Measurements from ENCODE around the gene PCP2. TPM values are rescaled to one million over a fixed set of nuclear protein-coding genes. Genes with fewer than 3 reads are reported as not detected.

Gene PCP2
- polyA plus RNA-seq, 1 experiment = not detected

GRCh38 chr19:7654401-7654800 lies 20.9 kb upstream of the PCP2 start:
- Histone ChIP-seq H3K9me3 (ENCODE audit: control insufficient read depth, insufficient read depth, low read length) (no peaks in the 10 kb centered on the region), H3K27me3 (ENCODE audit: control insufficient read depth, insufficient read depth, low read length) (peaks cover 6% of the 10 kb centered on the region), H3K4me3 (ENCODE audit: low read depth, low read length) (no peak overlapping the region), H3K27ac (ENCODE audit: low read depth, low read length) (no peak overlapping the region)
- ChIA-PET POLR2A (no interaction called here), CTCF (interaction anchor here (1.8 to 5.0 kb wide), 3 partner anchors 26 to 146 kb away, joined by 4 to 51 read pairs (median 46); partner anchors contain the start of gene TRAPPC5)
- DNase-seq (ENCODE audit: low read depth, low spot score) = no peak
- no peak for TF ChIP-seq CTCF (IDR thresholded peaks at IDR 0.05; ENCODE audit: low read depth, low read length)

GRCh38 chr19:7652061-7652641 lies 18.6 kb upstream of the PCP2 start:
- POLR2A ChIA-PET = interaction anchor here (0.9 kb wide), 1 partner anchor 29 kb away, joined by 4 read pairs; the partner anchor contains the start of gene TRAPPC5

GRCh38 chr19:7650148-7650547 lies 16.6 kb upstream of the PCP2 start:
- H3K9me3 ChIP-seq (ENCODE audit: control insufficient read depth, insufficient read depth, low read length) = no peaks in the 10 kb centered on the region; the same call in 1 of the 2 replicates
- CTCF ChIA-PET = interaction anchor here (0.6 to 2.7 kb wide), 5 partner anchors 18 to 251 kb away, joined by 3 to 11 read pairs (median 3); partner anchors contain the start of gene TRAPPC5
- no peak for TF ChIP-seq CTCF (IDR thresholded peaks at IDR 0.05; ENCODE audit: low read depth, low read length)
- DNase-seq (ENCODE audit: low read depth, low spot score) = no peak
- H3K27ac ChIP-seq (ENCODE audit: low read depth, low read length) = no peak overlapping the region
- H3K4me3 ChIP-seq (ENCODE audit: low read depth, low read length) = no peak overlapping the region
- H3K27me3 ChIP-seq (ENCODE audit: control insufficient read depth, insufficient read depth, low read length) = peaks cover 2% of the 10 kb centered on the region
- POLR2A ChIA-PET = interaction anchor here (0.7 to 0.9 kb wide), 2 partner anchors 31 to 115 kb away, joined by 6 to 11 read pairs; partner anchors contain the start of gene TRAPPC5

More at GRCh38 chr19:7652061-7652641, 18.6 kb upstream of the PCP2 start:
- H3K4me3 ChIP-seq (ENCODE audit: low read depth, low read length) = peak overlapping the region; percentile 43
- peak; percentile 98 for TF ChIP-seq CTCF (IDR thresholded peaks at IDR 0.05; ENCODE audit: low read depth, low read length)
- DNase-seq (ENCODE audit: low read depth, low spot score) = peak; percentile 16
- H3K27me3 ChIP-seq (ENCODE audit: control insufficient read depth, insufficient read depth, low read length) = peaks cover 2% of the 10 kb centered on the region
- no peaks in the 10 kb centered on the region for H3K9me3 ChIP-seq (ENCODE audit: control insufficient read depth, insufficient read depth, low read length)
- H3K27ac ChIP-seq (ENCODE audit: low read depth, low read length) = no peak overlapping the region
- CTCF ChIA-PET = interaction anchor here (0.6 to 5.0 kb wide), 13 partner anchors 9 to 587 kb away, joined by 3 to 51 read pairs (median 5); partner anchors contain the start of genes MCEMP1, PET100, TRAPPC5 and XAB2

GRCh38 chr19:7648265-7649014 lies 14.9 kb upstream of the PCP2 start:
- ChIA-PET CTCF (interaction anchor here (2.7 kb wide), 1 partner anchor 32 kb away, joined by 11 read pairs; the partner anchor contains the start of gene TRAPPC5), POLR2A (no interaction called here)
- DNase-seq (ENCODE audit: low read depth, low spot score) = no peak
- no peak for TF ChIP-seq CTCF (IDR thresholded peaks at IDR 0.05; ENCODE audit: low read depth, low read length)
- Histone ChIP-seq H3K9me3 (ENCODE audit: control insufficient read depth, insufficient read depth, low read length) (peaks cover 11% of the 10 kb centered on the region; the same call in 1 of the 2 replicates), H3K27me3 (ENCODE audit: control insufficient read depth, insufficient read depth, low read length) (peaks cover 2% of the 10 kb centered on the region), H3K27ac (ENCODE audit: low read depth, low read length) (no peak overlapping the region), H3K4me3 (ENCODE audit: low read depth, low read length) (no peak overlapping the region)

Data from AG04450 (cell line).